Neural progenitor cell (in vitro differentiated cells): ENCODE results near the gene LMF1.

ENCODE experiments used
- EZH2 ChIP-seq: fragments of 200-600 bp; sonication (generic); IDR thresholded peaks from 2 replicates; pipeline ENCODE4 v1.6.1; 2017; ENCODE audit warnings: antibody characterized with exemption, mild to moderate bottlenecking, moderate library complexity
- TF ChIP-seq, protein P1 (sequence below): fragments of 200-600 bp; sonication (generic); IDR thresholded peaks from 2 replicates; pipeline ENCODE4 v1.5.1; 2017; ENCODE audit warnings: antibody characterized with exemption, mild to moderate bottlenecking

DNA sequence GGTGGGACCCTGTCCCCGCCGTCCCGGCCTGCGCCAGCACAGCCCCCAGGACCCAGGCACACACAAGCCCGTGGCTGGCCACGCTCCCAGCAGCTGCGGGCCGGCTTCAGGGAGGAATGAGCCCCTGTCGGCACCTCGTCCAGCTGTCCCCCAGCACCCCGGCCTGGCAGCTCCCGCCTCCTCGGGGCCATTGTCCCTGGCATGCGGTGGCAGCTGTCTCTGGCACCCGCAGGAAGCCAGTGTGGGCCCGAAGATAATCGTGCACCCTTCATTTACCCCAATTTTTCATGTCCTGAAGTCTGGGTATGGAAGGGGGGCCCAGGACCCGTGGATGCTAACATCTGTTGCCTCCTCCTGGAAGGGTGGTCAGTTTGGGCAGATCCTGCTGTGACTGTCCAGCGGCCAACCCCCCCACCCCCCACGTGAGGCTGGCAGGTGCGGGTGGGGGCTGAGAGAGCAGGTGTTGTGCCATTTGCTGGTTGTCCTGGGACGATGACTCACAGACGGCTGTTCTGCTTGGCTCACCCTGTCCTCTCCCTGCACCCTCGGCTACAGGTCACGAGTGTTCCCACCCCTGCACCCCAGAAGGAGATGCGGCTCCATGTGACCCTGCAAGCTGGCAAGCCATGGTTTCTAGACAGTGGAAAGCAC lies 4.0 kb upstream of the LMF1 start:
- TF ChIP-seq EZH2, result no peak
- TF ChIP-seq, protein P1, sequence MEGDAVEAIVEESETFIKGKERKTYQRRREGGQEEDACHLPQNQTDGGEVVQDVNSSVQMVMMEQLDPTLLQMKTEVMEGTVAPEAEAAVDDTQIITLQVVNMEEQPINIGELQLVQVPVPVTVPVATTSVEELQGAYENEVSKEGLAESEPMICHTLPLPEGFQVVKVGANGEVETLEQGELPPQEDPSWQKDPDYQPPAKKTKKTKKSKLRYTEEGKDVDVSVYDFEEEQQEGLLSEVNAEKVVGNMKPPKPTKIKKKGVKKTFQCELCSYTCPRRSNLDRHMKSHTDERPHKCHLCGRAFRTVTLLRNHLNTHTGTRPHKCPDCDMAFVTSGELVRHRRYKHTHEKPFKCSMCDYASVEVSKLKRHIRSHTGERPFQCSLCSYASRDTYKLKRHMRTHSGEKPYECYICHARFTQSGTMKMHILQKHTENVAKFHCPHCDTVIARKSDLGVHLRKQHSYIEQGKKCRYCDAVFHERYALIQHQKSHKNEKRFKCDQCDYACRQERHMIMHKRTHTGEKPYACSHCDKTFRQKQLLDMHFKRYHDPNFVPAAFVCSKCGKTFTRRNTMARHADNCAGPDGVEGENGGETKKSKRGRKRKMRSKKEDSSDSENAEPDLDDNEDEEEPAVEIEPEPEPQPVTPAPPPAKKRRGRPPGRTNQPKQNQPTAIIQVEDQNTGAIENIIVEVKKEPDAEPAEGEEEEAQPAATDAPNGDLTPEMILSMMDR, result no peak
